ENCODE data around the gene FSCB. TPM values are rescaled to one million over a fixed set of nuclear protein-coding genes. Genes with fewer than 3 reads are reported as not detected.
"Not testable (repeated sequence)": the region's sequence is repeated elsewhere in the genome, so short reads cannot be mapped to it uniquely, and the experiment has no call there.

FSCB gene
- total RNA-seq, 4 donors from 2014 or later, result not detected

GRCh38 chr14:44525237-44525636 is 18.2 kb upstream of the FSCB start:
- TF ChIP-seq CTCF (IDR thresholded peaks at IDR 0.05) (no peak), POLR2A (IDR thresholded peaks at IDR 0.05) (no peak)
- intact Hi-C loops (cut with DNase I), result no loop called here
- no peak for DNase-seq
- Histone ChIP-seq H3K27me3 (no peaks in the 10 kb centered on the region), H3K4me1 (no peaks in the 10 kb centered on the region), H3K27ac (no peak overlapping the region), H3K9me3 (no peaks in the 10 kb centered on the region), H3K36me3 (no peaks in the 10 kb centered on the region), H3K4me3 (no peak overlapping the region)
- WGBS, 2 donors, result 66 to 70% methylated on average over 3 of the region's 3 CpGs

- H3K4me3 ChIP-seq; intact Hi-C loops (cut with DNase I); H3K9me3 ChIP-seq; H3K27ac ChIP-seq; H3K36me3 ChIP-seq; H3K27me3 ChIP-seq; DNase-seq; H3K4me1 ChIP-seq: not testable (repeated sequence)
- 54 to 58% methylated on average over 2 to 6 of the region's 8 CpGs for WGBS, 2 donors
These were observed 8.6 kb upstream of the FSCB start for GRCh38 chr14:44515668-44516067.

GRCh38 chr14:44508834-44509233 is 1.8 kb upstream of the FSCB start:
- Histone ChIP-seq H3K4me1 (no peaks in the 10 kb centered on the region), H3K27me3 (no peaks in the 10 kb centered on the region), H3K36me3 (no peaks in the 10 kb centered on the region), H3K4me3 (no peak overlapping the region), H3K9me3 (no peaks in the 10 kb centered on the region), H3K27ac (no peak overlapping the region)
- DNase-seq, result no peak
- 77 to 78% methylated on average over 2 of the region's 2 CpGs for WGBS, 2 donors
- TF ChIP-seq POLR2A (IDR thresholded peaks at IDR 0.05) (no peak), CTCF (IDR thresholded peaks at IDR 0.05) (no peak)
- intact Hi-C loops (cut with DNase I), result no loop called here

- intact Hi-C loops (cut with DNase I), result no loop called here
- Histone ChIP-seq H3K9me3 (no peaks in the 10 kb centered on the region), H3K4me1 (no peaks in the 10 kb centered on the region), H3K27ac (no peak overlapping the region), H3K27me3 (no peaks in the 10 kb centered on the region), H3K4me3 (no peak overlapping the region), H3K36me3 (no peaks in the 10 kb centered on the region)
- 20% methylated on average over 1 of the region's 3 CpGs; no CpG with 5 or more reads in 1 of the 2 donors for WGBS, 2 donors
- DNase-seq, result no peak
- TF ChIP-seq POLR2A (IDR thresholded peaks at IDR 0.05) (no peak), CTCF (IDR thresholded peaks at IDR 0.05) (no peak)
These were observed 1.5 kb downstream of the FSCB start for GRCh38 chr14:44505588-44505987.

GRCh38 chr14:44497148-44497547 is 9.9 kb downstream of the FSCB start:
- no peak for DNase-seq
- WGBS, 2 donors, result 47 to 60% methylated on average over 1 of the region's 1 CpG
- H3K36me3 ChIP-seq, result no peaks in the 10 kb centered on the region
- no peaks in the 10 kb centered on the region for H3K4me1 ChIP-seq
- H3K27me3 ChIP-seq, result no peaks in the 10 kb centered on the region
- no peak for TF ChIP-seq POLR2A (IDR thresholded peaks at IDR 0.05)
- TF ChIP-seq CTCF (IDR thresholded peaks at IDR 0.05), result no peak
- intact Hi-C loops (cut with DNase I), result no loop called here
- no peak overlapping the region for H3K27ac ChIP-seq
- no peak overlapping the region for H3K4me3 ChIP-seq
- H3K9me3 ChIP-seq, result no peaks in the 10 kb centered on the region

GRCh38 chr14:44494137-44494536 is 12.9 kb downstream of the FSCB start:
- no peak for DNase-seq
- Histone ChIP-seq H3K9me3 (no peaks in the 10 kb centered on the region), H3K27me3 (no peaks in the 10 kb centered on the region), H3K4me1 (no peaks in the 10 kb centered on the region), H3K4me3 (no peak overlapping the region), H3K36me3 (no peaks in the 10 kb centered on the region), H3K27ac (no peak overlapping the region)
- TF ChIP-seq POLR2A (IDR thresholded peaks at IDR 0.05) (no peak), CTCF (IDR thresholded peaks at IDR 0.05) (no peak)
- intact Hi-C loops (cut with DNase I), result no loop called here

Data from esophagus squamous epithelium (tissue), 5 donors.